Stimulated activated effector memory CD8-positive, alpha-beta T cell treated with anti-CD3 and anti-CD28 coated beads, Interleukin-12 subunit alpha, Interleukin-12 subunit beta, amount 100 ng/mL, for 72 hours (primary cell): ENCODE measurements around the gene TMEM147.

Experiments
- ATAC-seq: fragments of 150-1000 bp; cut with Tn5 transposase; 2 replicates; pipeline ENCODE4 v1.10.0; 2021
- DNase-seq, 2 donors: peaks; one replicate each; pipeline ENCODE4 v3.0.0; 2021 to 2022; ENCODE audit warnings: low spot score in 2 of 2
- H3K27ac Mint-ChIP-seq: one replicate; pipeline ENCODE4 v1.8.0; 2022; ENCODE audit warnings: mild to moderate bottlenecking, mixed read lengths
- H3K36me3 Mint-ChIP-seq: one replicate; pipeline ENCODE4 v1.8.0; 2022; ENCODE audit warnings: mild to moderate bottlenecking, mixed read lengths
- H3K4me1 Mint-ChIP-seq: one replicate; pipeline ENCODE4 v1.8.0; 2022; ENCODE audit warnings: mixed read lengths
- H3K4me3 Mint-ChIP-seq: one replicate; pipeline ENCODE4 v1.8.0; 2022; ENCODE audit warnings: mild to moderate bottlenecking, mixed read lengths
- H3K9me3 Mint-ChIP-seq: one replicate; pipeline ENCODE4 v1.8.0; 2022; ENCODE audit warnings: mixed read lengths

TMEM147 gene

GRCh38 chr19:35545001-35545854 lies at the start of gene TMEM147:
TMEM147 (plus strand) TSS chr19:35545626; CDS start chr19:35545740, 114 bp downstream.
- Mint-ChIP-seq H3K4me3 (peak within 1 kb of the TSS; percentile 92), H3K36me3 (peaks cover 45% of the 10 kb centered on the region), H3K9me3 (no peaks in the 10 kb centered on the region), H3K4me1 (peaks cover 44% of the 10 kb centered on the region), H3K27ac (peak within 1 kb of the TSS; percentile 94)
- ATAC-seq: peak; percentile 87
- DNase-seq: peak; percentile 80 to 91

GRCh38 chr19:35497406-35497805 lies 48.0 kb upstream of the TMEM147 start:
- H3K36me3 Mint-ChIP-seq: no peaks in the 10 kb centered on the region
- no peak overlapping the region for H3K27ac Mint-ChIP-seq
- H3K4me1 Mint-ChIP-seq: peaks cover 10% of the 10 kb centered on the region
- ATAC-seq (no peak), DNase-seq (no peak)
- no peaks in the 10 kb centered on the region for H3K9me3 Mint-ChIP-seq
- no peak overlapping the region for H3K4me3 Mint-ChIP-seq

GRCh38 chr19:35498220-35498619 lies 47.2 kb upstream of the TMEM147 start:
- Mint-ChIP-seq H3K36me3 (no peaks in the 10 kb centered on the region), H3K27ac (no peak overlapping the region), H3K9me3 (no peaks in the 10 kb centered on the region), H3K4me3 (no peak overlapping the region), H3K4me1 (peaks cover 10% of the 10 kb centered on the region)
- ATAC-seq (no peak), DNase-seq (no peak)

- ATAC-seq: no peak
- Mint-ChIP-seq H3K9me3 (no peaks in the 10 kb centered on the region), H3K4me3 (no peak overlapping the region), H3K4me1 (peaks cover 10% of the 10 kb centered on the region), H3K36me3 (no peaks in the 10 kb centered on the region), H3K27ac (no peak overlapping the region)
- DNase-seq: no peak
Observed at GRCh38 chr19:35498984-35499527, 46.4 kb upstream of the TMEM147 start.

- Mint-ChIP-seq H3K36me3 (no peaks in the 10 kb centered on the region), H3K4me1 (peaks cover under 1% of the 10 kb centered on the region), H3K4me3 (no peak overlapping the region), H3K27ac (no peak overlapping the region), H3K9me3 (no peaks in the 10 kb centered on the region)
- no peak for ATAC-seq
- no peak for DNase-seq
Observed at GRCh38 chr19:35500611-35501010, 44.8 kb upstream of the TMEM147 start.

- H3K4me3 Mint-ChIP-seq: no peak overlapping the region
- no peaks in the 10 kb centered on the region for H3K36me3 Mint-ChIP-seq
- no peaks in the 10 kb centered on the region for H3K4me1 Mint-ChIP-seq
- ATAC-seq (no peak), DNase-seq (no peak)
- no peaks in the 10 kb centered on the region for H3K9me3 Mint-ChIP-seq
- H3K27ac Mint-ChIP-seq: no peak overlapping the region
Observed at GRCh38 chr19:35501684-35502083, 43.7 kb upstream of the TMEM147 start.

GRCh38 chr19:35502751-35503150 lies 42.7 kb upstream of the TMEM147 start:
- DNase-seq (no peak), ATAC-seq (no peak)
- Mint-ChIP-seq H3K4me3 (no peak overlapping the region), H3K27ac (peak overlapping the region; percentile 58), H3K36me3 (no peaks in the 10 kb centered on the region), H3K4me1 (no peaks in the 10 kb centered on the region), H3K9me3 (no peaks in the 10 kb centered on the region)

- Mint-ChIP-seq H3K4me1 (peaks cover 18% of the 10 kb centered on the region), H3K27ac (no peak overlapping the region)
Observed at GRCh38 chr19:35506011-35506410, 39.4 kb upstream of the TMEM147 start.

GRCh38 chr19:35507561-35507960 lies 37.9 kb upstream of the TMEM147 start:
- Mint-ChIP-seq H3K9me3 (no peaks in the 10 kb centered on the region), H3K4me1 (peaks cover 18% of the 10 kb centered on the region), H3K4me3 (no peak overlapping the region), H3K36me3 (no peaks in the 10 kb centered on the region), H3K27ac (peak overlapping the region; percentile 30)
- no peak for ATAC-seq
- DNase-seq: no peak

More at GRCh38 chr19:35506011-35506410, 39.4 kb upstream of the TMEM147 start:
- ATAC-seq: no peak
- Mint-ChIP-seq H3K36me3 (no peaks in the 10 kb centered on the region), H3K4me3 (no peak overlapping the region), H3K9me3 (no peaks in the 10 kb centered on the region)
- no peak for DNase-seq

GRCh38 chr19:35508129-35508528 lies 37.3 kb upstream of the TMEM147 start:
- ATAC-seq (no peak), DNase-seq (no peak)
- H3K9me3 Mint-ChIP-seq: no peaks in the 10 kb centered on the region
- no peaks in the 10 kb centered on the region for H3K36me3 Mint-ChIP-seq
- no peak overlapping the region for H3K4me3 Mint-ChIP-seq
- no peak overlapping the region for H3K27ac Mint-ChIP-seq
- H3K4me1 Mint-ChIP-seq: peaks cover 18% of the 10 kb centered on the region

GRCh38 chr19:35509018-35509652 lies 36.3 kb upstream of the TMEM147 start:
- Mint-ChIP-seq H3K4me1 (peaks cover 25% of the 10 kb centered on the region), H3K9me3 (no peaks in the 10 kb centered on the region), H3K36me3 (no peaks in the 10 kb centered on the region), H3K27ac (peak overlapping the region; percentile 29), H3K4me3 (peak overlapping the region; percentile 74)
- DNase-seq (peak in 1 of 2 donors; percentile 53), ATAC-seq (peak; percentile 76)

- Mint-ChIP-seq H3K9me3 (no peaks in the 10 kb centered on the region), H3K4me3 (peak overlapping the region; percentile 74), H3K4me1 (peaks cover 25% of the 10 kb centered on the region), H3K36me3 (no peaks in the 10 kb centered on the region), H3K27ac (peak overlapping the region; percentile 29)
- DNase-seq (peak; percentile 81 to 89), ATAC-seq (peak; percentile 76)
Observed at GRCh38 chr19:35509861-35510625, 35.4 kb upstream of the TMEM147 start.

GRCh38 chr19:35510626-35510964 lies 34.8 kb upstream of the TMEM147 start:
- DNase-seq (no peak), ATAC-seq (no peak)
- H3K36me3 Mint-ChIP-seq: no peaks in the 10 kb centered on the region
- peak overlapping the region; percentile 29 for H3K27ac Mint-ChIP-seq
- peak overlapping the region; percentile 74 for H3K4me3 Mint-ChIP-seq
- H3K9me3 Mint-ChIP-seq: no peaks in the 10 kb centered on the region
- peaks cover 25% of the 10 kb centered on the region for H3K4me1 Mint-ChIP-seq

- ATAC-seq: no peak
- no peaks in the 10 kb centered on the region for H3K9me3 Mint-ChIP-seq
- H3K4me1 Mint-ChIP-seq: peaks cover 25% of the 10 kb centered on the region
- no peak for DNase-seq
- H3K4me3 Mint-ChIP-seq: no peak overlapping the region
- H3K27ac Mint-ChIP-seq: no peak overlapping the region
- no peaks in the 10 kb centered on the region for H3K36me3 Mint-ChIP-seq
Observed at GRCh38 chr19:35511337-35511736, 34.1 kb upstream of the TMEM147 start.
